Skeletal muscle tissue (tissue), 4 donors: ENCODE measurements around the gene STK33. TPM values are rescaled to one million over a fixed set of nuclear protein-coding genes. Genes with fewer than 3 reads are reported as not detected.

Source experiments
- H3K27ac ChIP-seq: one replicate; pipeline ENCODE4 v1.7.0; 2013; ENCODE audit warnings: mild to moderate bottlenecking, low read depth, low read length, inconsistent platforms
- H3K27me3 ChIP-seq, 3 donors: one replicate each; pipeline ENCODE4 v1.7.0; 2013; ENCODE audit warnings: low read length in 3 of 3; ENCODE audit not compliant: control insufficient read depth in 3 of 3, insufficient read depth in 3 of 3
- H3K36me3 ChIP-seq, 3 donors: one replicate each; pipeline ENCODE4 v1.7.0; 2013; ENCODE audit warnings: low read length in 3 of 3; ENCODE audit not compliant: control insufficient read depth in 3 of 3, insufficient read depth in 3 of 3
- H3K4me1 ChIP-seq, 3 donors: one replicate each; pipeline ENCODE4 v1.7.0; 2013; ENCODE audit warnings: low read length in 3 of 3, mild to moderate bottlenecking in 3 of 3; ENCODE audit not compliant: control insufficient read depth in 3 of 3, insufficient read depth in 3 of 3
- H3K4me3 ChIP-seq, 3 donors: one replicate each; pipeline ENCODE4 v1.7.0; 2013; ENCODE audit warnings: low read length in 3 of 3
- H3K9ac ChIP-seq, 3 donors: one replicate each; pipeline ENCODE4 v1.7.0; 2013; ENCODE audit warnings: low read length in 3 of 3, mild to moderate bottlenecking in 3 of 3, moderate library complexity in 2 of 3, low read depth in 1 of 3
- H3K9me3 ChIP-seq, 3 donors: one replicate each; pipeline ENCODE4 v1.7.0; 2013; ENCODE audit warnings: low read length in 3 of 3; ENCODE audit not compliant: control insufficient read depth in 3 of 3
- total RNA-seq: library from RNA; depleted of rRNA; stranded (reverse); fragments of >200 nt; gene quantifications from one replicate; pipeline ENCODE4 v1.2.3, GENCODE V29; 2014
- donor health status: Osteomylitis.

Gene STK33
- total RNA-seq, 1 donor from 2014 or later = 3.1 TPM

DNA sequence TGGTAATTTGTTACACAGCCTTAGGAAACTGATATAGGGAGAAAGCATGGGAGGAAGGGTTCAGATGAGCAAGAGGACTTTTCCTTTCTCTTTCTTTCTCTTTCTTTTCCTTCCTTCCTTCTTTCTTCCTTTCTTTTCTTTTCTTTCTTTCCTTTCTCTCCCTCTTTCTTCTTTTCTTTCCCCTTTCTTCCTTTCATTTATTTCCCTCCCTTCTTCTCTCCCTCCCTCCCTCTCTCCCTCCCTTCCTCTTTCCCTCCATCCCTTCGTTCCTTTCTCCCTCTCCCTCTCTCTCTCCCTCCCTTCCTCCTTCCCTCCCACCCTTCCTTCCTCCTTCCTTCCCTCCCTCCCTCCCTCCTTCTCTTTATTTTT lies 222.5 kb downstream of the STK33 start:
- H3K36me3 ChIP-seq = no peaks in the 10 kb centered on the region
- no peak overlapping the region for H3K4me3 ChIP-seq
- H3K9ac ChIP-seq = no peak overlapping the region
- H3K27me3 ChIP-seq = peaks cover 0 to 3% (median 0%) of the 10 kb centered on the region in 3 donors
- H3K27ac ChIP-seq = no peak overlapping the region
- no peaks in the 10 kb centered on the region for H3K9me3 ChIP-seq
- no peaks in the 10 kb centered on the region for H3K4me1 ChIP-seq

DNA sequence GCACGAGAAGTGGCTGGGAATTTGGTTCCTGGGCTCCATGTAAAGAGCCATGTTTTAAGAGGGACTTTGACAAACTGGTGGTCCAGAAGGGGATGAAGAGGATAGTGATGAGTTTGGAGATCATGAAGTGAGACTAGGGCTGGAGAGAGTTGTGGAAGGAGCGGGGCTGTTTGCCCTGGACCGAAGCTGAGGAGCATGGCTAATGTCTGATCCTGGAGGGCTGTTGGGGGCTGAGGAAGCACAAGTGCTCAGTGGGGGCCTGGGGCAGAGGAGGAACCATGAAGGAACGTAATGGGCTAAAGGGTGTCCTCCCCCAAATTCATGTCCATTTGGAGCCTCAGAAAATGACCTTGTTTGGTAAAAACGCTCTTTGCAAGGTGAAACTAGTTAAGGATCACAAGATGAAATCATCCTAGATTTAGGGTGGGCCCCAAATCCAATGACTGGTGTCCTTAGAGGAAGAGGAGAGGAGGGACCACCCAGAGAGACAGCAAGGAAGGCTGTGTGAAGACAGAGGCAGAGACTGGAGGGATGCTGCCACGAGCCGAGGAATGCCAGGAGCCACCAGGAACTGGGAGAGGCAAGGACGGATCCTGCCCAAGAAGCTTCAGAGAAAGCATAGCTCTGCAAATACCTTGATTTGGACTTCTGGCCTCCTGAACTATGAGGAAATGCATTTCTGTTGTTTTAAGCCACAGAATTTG lies 223.1 kb downstream of the STK33 start:
- Histone ChIP-seq H3K9ac (no peak overlapping the region), H3K4me3 (no peak overlapping the region), H3K27ac (no peak overlapping the region)

DNA sequence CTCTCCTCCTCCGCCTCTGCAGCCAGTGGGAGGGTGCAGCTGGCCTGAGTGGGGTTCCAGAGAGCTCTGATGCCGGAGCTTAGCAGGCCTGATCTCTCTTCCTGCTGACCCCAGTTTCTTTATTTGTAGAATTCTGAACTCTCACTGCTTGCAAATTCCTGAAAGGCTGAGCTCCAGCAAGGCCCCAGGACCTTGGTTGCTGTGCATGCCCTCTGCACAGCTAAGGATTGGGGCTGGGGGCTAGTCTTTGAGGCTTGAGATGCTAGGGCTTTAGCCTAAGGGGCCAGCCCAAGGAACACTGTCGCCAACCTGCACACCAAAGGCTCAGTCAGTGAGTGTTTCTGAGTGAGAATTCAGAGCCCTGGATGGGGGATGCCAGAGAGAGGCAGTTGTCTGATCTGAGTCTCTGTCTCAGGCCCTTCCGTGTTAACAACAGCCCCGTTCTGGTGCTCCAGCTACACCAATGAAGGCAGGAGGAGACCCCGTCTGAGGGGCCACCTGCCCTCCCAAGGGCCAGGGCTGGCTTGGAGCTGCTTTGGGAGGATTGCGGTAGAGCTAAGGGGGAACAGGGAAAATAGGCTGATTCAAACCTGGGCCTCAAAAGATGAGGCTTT lies 224.3 kb downstream of the STK33 start:
- no peaks in the 10 kb centered on the region for H3K4me1 ChIP-seq
- no peaks in the 10 kb centered on the region for H3K36me3 ChIP-seq
- H3K4me3 ChIP-seq = no peak overlapping the region
- H3K27me3 ChIP-seq = peaks cover 0 to 3% (median 3%) of the 10 kb centered on the region in 3 donors
- no peaks in the 10 kb centered on the region for H3K9me3 ChIP-seq
- no peak overlapping the region for H3K9ac ChIP-seq
- H3K27ac ChIP-seq = no peak overlapping the region

More for the DNA sequence above, 223.1 kb downstream of the STK33 start:
- H3K27me3 ChIP-seq = peaks cover 0 to 3% (median under 1%) of the 10 kb centered on the region in 3 donors
- H3K4me1 ChIP-seq = no peaks in the 10 kb centered on the region
- no peaks in the 10 kb centered on the region for H3K9me3 ChIP-seq
- no peaks in the 10 kb centered on the region for H3K36me3 ChIP-seq

DNA sequence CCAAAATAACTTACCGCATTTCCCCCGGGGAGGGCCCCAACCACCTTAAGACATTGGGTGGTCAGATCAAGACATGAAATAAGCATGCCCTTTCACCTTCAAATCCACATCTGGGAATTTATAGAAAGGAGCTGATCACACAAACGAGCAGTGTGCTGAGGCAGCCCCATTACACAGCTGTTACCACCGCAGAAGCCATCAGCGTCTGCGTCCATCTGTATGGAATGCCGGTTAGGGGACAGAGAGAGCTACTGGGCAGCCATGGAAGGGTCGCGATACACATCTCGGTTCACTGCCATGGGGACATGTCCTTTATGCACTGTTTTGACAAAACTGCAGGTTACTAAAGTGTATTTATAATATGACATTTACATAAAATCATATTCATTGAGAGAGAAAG lies 225.3 kb downstream of the STK33 start:
- no peak overlapping the region for H3K9ac ChIP-seq
- no peak overlapping the region for H3K27ac ChIP-seq
- no peaks in the 10 kb centered on the region for H3K36me3 ChIP-seq
- no peak overlapping the region for H3K4me3 ChIP-seq
- H3K9me3 ChIP-seq = no peaks in the 10 kb centered on the region
- peaks cover 0 to 3% (median 3%) of the 10 kb centered on the region in 3 donors for H3K27me3 ChIP-seq
- no peaks in the 10 kb centered on the region for H3K4me1 ChIP-seq

DNA sequence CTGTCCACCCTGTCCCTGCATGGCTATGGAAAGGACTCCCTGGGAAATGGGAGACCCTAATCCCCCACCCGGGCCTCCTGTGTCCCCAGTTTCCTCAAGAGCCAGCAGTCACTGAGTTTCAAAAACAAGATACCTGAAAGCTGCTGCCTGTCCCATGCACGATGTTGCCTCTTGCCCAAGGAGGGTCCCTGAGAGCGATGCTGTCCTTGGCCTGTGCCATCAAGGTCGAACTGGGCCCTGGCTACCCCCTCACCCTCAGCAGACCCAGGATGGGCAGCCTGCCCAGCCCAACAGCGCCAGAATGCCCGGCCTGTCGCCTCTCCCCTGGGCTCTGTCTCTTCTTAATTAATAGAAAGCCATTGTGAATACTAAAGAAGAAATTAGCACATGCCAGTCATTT lies 225.8 kb downstream of the STK33 start:
- Histone ChIP-seq H3K9me3 (no peaks in the 10 kb centered on the region), H3K27me3 (peaks cover 0 to 3% (median 3%) of the 10 kb centered on the region in 3 donors), H3K27ac (no peak overlapping the region), H3K9ac (no peak overlapping the region), H3K4me3 (no peak overlapping the region), H3K36me3 (no peaks in the 10 kb centered on the region), H3K4me1 (no peaks in the 10 kb centered on the region)

DNA sequence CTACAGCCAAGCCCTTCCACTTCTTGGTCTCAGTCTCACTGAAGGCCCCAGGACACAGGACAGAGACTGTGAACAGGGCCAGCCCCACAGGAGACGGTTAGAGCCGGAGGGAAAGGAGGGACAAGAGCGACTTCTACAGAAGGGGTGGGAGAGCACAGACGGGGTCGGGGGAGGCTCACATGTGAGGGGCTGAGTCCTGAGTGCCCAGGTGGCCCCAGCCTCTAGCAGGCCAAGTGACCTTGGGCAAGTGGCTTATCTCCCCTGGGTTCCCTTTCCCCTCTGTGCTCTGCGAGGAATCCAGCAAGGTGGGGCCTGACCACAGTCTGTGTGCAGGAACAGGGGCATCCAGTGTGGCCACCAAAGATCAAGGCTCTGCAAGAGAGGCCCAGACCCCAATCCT lies 227.7 kb downstream of the STK33 start:
- Histone ChIP-seq H3K9me3 (no peaks in the 10 kb centered on the region), H3K9ac (no peak overlapping the region), H3K4me1 (no peaks in the 10 kb centered on the region), H3K27me3 (peaks cover 0 to 3% (median 3%) of the 10 kb centered on the region in 3 donors), H3K36me3 (no peaks in the 10 kb centered on the region), H3K27ac (no peak overlapping the region), H3K4me3 (no peak overlapping the region)

DNA sequence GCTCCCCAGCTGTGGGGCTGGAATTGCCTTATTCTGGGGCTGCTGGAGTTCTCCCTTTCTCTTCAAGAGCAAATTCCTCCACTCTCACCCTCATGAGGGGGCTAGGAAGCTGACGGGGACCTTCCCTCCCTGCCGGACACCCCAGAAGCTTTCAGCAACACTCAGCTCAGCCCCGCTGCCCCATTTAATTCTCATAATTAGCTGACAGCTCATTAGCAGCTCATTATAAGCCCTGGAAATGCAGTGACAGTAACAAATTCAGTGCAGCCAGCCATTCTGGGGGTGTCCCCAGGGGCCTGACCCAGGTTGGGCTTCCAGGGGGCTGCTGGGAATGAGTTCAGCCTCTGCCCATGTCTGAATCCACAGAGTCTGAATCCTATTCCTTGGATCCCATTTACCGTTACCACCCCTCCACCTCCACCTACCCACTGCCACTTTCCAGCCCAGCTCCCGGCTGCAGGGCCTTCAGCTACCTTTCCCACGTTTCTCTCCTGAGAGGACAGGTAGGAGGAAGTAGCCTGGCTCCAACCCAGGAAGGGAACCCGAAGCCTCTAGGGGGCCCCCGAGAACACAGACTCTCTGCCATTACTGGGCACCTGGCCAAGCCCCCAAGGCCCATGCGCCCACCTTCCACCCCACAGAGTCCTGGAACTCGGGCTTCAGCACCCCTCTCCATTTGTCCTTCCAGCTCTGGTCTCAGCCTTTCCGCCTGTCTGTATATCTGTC lies 228.6 kb downstream of the STK33 start:
- Histone ChIP-seq H3K27ac (no peak overlapping the region), H3K27me3 (peaks cover 0 to 3% (median 3%) of the 10 kb centered on the region in 3 donors), H3K4me1 (no peaks in the 10 kb centered on the region), H3K4me3 (no peak overlapping the region), H3K36me3 (no peaks in the 10 kb centered on the region), H3K9ac (no peak overlapping the region), H3K9me3 (no peaks in the 10 kb centered on the region)

DNA sequence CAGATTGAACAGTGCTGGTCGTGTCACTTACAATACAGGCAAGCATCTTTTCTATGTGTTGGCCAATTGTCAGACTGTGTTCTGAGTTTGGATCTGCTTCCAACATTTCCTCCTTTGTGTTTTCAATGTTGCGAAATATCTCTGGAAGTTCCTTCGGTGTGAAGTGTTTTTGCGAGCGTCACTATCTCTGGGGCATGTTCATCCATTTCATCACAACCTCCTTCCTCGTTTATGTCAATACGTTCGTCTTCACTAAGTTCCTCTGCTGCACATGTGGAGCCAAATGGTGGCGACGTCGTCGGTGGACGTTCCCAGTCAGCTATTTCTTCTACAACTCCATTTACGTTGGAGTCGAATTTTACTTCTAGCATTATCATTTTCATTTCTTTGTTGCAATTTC lies 230.1 kb downstream of the STK33 start:
- Histone ChIP-seq H3K9me3 (no peaks in the 10 kb centered on the region), H3K27me3 (peaks cover 0 to 3% (median 3%) of the 10 kb centered on the region in 3 donors), H3K4me3 (no peak overlapping the region), H3K4me1 (no peaks in the 10 kb centered on the region), H3K9ac (no peak overlapping the region), H3K27ac (no peak overlapping the region), H3K36me3 (no peaks in the 10 kb centered on the region)

DNA sequence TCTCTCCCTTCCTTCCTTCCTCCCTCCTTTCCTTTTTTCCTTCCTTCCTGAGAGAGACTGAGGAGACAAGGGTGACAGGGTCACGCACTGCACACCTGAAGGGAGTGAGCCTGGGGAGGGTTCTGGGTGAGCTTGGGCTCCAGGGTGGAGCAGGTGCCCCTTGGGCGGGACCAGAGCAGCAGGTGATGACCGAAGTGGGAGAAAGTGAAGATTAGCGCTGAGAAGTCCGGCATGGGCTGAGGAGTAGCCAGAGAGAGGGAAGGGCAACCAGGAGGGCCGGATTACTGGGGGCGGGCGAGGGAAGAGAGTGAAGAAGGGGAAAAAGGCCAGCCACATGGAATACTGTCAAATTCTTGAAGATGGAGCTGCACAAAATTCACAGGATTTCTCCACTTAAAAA lies 231.1 kb downstream of the STK33 start:
- Histone ChIP-seq H3K9ac (no peak overlapping the region), H3K27me3 (peaks cover 0 to 3% (median 3%) of the 10 kb centered on the region in 3 donors), H3K27ac (no peak overlapping the region), H3K36me3 (no peaks in the 10 kb centered on the region), H3K4me1 (no peaks in the 10 kb centered on the region), H3K4me3 (no peak overlapping the region), H3K9me3 (no peaks in the 10 kb centered on the region)

DNA sequence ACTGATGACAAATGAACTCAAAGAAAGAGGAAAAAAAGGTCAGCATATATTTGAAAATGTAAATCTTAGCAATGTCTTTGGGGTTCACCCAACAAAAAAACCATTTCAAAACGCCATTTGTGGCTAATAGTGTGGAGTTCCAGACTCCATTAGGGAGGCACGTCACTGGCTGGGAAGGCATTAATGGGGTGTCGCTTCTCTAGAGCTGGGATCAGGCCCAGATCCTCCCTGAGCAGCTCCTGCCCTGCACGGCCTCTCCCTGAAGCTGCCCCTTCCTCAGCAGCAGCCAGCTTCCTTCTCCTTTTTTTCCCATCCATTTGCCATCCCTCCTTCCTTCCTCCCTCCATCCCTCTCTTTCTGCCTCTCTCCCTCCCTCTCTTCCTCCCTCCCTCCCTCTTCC lies 231.5 kb downstream of the STK33 start:
- Histone ChIP-seq H3K27ac (no peak overlapping the region), H3K36me3 (no peaks in the 10 kb centered on the region), H3K9ac (no peak overlapping the region), H3K4me3 (no peak overlapping the region), H3K9me3 (no peaks in the 10 kb centered on the region), H3K4me1 (peaks cover 0 to under 1% (median 0%) of the 10 kb centered on the region in 3 donors), H3K27me3 (peaks cover 0 to 6% (median 3%) of the 10 kb centered on the region in 3 donors)
